ENCODE measurements around the gene SCUBE3.

- TF ChIP-seq POLR2AphosphoS5 (IDR thresholded peaks at IDR 0.05; ENCODE audit: low read depth, low read length) (no peak), POLR2A (IDR thresholded peaks at IDR 0.05; ENCODE audit: low read depth, low read length) (no peak), TAF1 (IDR thresholded peaks at IDR 0.05; ENCODE audit: low read depth, low read length) (no peak), PAX5 (IDR thresholded peaks at IDR 0.05; ENCODE audit: insufficient read depth, low read length, severe bottlenecking) (no peak), SPI1 (IDR thresholded peaks at IDR 0.05; ENCODE audit: low read depth, low read length) (no peak), POU2F2 (IDR thresholded peaks at IDR 0.05; ENCODE audit: low read depth, low read length) (no peak)
Measured at GRCh38 chr6:35237476-35237875, 23.7 kb downstream of the SCUBE3 start.

Data from GM12891 (cell line).